ENCODE results near the gene TMPRSS5.

TMPRSS5 gene

GRCh38 chr11:113705871-113706655, at the start of gene TMPRSS5:
TMPRSS5 (minus strand) TSS chr11:113706308; CDS start chr11:113706224, 84 bp downstream.
- TF ChIP-seq CTCF (IDR thresholded peaks at IDR 0.05; ENCODE audit: borderline replicate concordance, insufficient read depth, low read depth, low read length), result no peak
- H3K4me3 ChIP-seq (ENCODE audit: low read depth, low read length), result no peak within 1 kb of the TSS

- no peak overlapping the region for H3K4me3 ChIP-seq (ENCODE audit: low read depth, low read length)
- TF ChIP-seq CTCF (IDR thresholded peaks at IDR 0.05; ENCODE audit: borderline replicate concordance, insufficient read depth, low read depth, low read length), result no peak
Observed at GRCh38 chr11:113752932-113753331, 46.8 kb upstream of the TMPRSS5 start.

- no peak for TF ChIP-seq CTCF (IDR thresholded peaks at IDR 0.05; ENCODE audit: borderline replicate concordance, insufficient read depth, low read depth, low read length)
- H3K4me3 ChIP-seq (ENCODE audit: low read depth, low read length), result no peak overlapping the region
Observed at GRCh38 chr11:113736323-113736722, 30.2 kb upstream of the TMPRSS5 start.

GRCh38 chr11:113732092-113732491, 26.0 kb upstream of the TMPRSS5 start:
- TF ChIP-seq CTCF (IDR thresholded peaks at IDR 0.05; ENCODE audit: borderline replicate concordance, insufficient read depth, low read depth, low read length), result no peak
- no peak overlapping the region for H3K4me3 ChIP-seq (ENCODE audit: low read depth, low read length)

GRCh38 chr11:113730887-113731726, 25.0 kb upstream of the TMPRSS5 start:
- no peak overlapping the region for H3K4me3 ChIP-seq (ENCODE audit: low read depth, low read length)
- no peak for TF ChIP-seq CTCF (IDR thresholded peaks at IDR 0.05; ENCODE audit: borderline replicate concordance, insufficient read depth, low read depth, low read length)

GRCh38 chr11:113729456-113729855, 23.3 kb upstream of the TMPRSS5 start:
- H3K4me3 ChIP-seq (ENCODE audit: low read depth, low read length), result no peak overlapping the region
- no peak for TF ChIP-seq CTCF (IDR thresholded peaks at IDR 0.05; ENCODE audit: borderline replicate concordance, insufficient read depth, low read depth, low read length)

All from GM12875 (cell line).